ENCODE data around the gene LPIN2. TPM values are rescaled to one million over a fixed set of nuclear protein-coding genes. Genes with fewer than 3 reads are reported as not detected.

Gene LPIN2
- polyA plus RNA-seq, 1 experiment = 27.3 TPM

DNA sequence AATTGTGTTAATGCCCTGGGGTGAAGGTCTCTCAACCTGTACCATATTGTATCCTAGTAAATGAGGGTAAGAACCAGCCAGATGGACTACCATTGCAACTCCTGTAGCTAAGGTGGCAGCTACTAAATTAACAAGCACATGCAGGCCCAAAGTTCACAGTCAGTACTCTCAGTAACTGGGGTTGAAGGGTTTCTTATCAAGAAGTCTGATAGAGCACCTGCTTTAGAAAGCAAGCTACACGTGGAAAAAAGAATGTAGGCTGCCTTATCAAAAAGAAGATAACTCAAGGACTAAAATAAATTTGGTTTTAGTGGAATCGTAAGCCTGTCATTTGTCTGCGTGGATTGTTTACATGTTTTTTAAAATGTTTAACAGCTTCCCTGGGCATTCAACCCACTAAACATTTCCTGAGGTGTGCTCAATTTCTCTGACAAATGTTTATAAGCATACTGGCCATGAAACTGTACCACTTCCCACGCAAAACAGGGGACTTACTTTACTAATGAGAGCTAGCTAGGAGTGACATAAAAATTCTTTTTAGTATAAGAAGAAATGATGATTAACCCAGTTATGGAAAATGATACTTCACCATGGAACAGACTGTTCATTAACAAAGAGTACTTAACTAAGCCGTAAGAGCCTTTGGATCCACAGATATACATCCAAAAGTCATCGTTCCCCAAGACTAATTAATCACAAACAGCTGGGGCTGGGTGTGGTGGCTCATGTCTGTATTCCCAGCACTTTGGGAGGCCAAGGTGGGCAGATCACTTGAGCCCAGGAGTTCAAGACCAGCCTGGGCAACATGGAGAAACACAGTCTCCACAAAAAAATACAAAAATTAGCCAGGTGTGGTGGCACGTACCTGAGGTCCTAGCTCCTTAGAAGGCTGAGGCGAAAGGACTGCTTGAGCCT, 36.5 kb downstream of the LPIN2 start:
- CTCF ChIA-PET = interaction anchor here (1.1 to 1.4 kb wide), 4 partner anchors 9 to 270 kb away, joined by 3 read pairs; no protein-coding TSS in a partner anchor
- Histone ChIP-seq H3K4me3 (ENCODE audit: low read depth, low read length) (no peak overlapping the region), H3K36me3 (ENCODE audit: control insufficient read depth, insufficient read depth, low read length) (no peaks in the 10 kb centered on the region), H3K27me3 (ENCODE audit: control insufficient read depth, insufficient read depth, low read length) (no peaks in the 10 kb centered on the region)
- POLR2A ChIA-PET = interaction anchor here (0.6 kb wide), 1 partner anchor 15 kb away, joined by 3 read pairs; no protein-coding TSS in a partner anchor
- TF ChIP-seq CTCF (IDR thresholded peaks at IDR 0.05; ENCODE audit: insufficient read depth, low read depth, low read length) = no peak
- no peak for DNase-seq (ENCODE audit: low read depth)

DNA sequence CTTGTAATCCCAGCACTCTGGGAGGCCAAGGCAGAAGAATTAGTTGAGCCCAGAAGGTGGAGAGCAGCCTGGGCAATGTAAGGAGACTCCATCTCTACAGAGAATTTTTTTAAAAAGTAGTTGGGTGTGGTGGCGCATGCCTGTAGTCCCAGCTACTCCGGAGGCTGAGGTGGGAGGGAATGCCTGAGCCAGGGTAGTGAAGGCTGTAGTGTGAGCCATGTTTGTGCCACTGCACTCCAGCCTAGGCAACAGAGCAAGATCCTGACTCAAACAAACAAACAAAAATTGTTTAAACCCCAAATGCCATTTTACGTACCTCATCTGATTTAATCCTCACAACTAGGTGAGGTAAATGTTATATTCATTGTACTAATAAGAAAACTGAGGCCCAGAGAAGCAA, 38.2 kb downstream of the LPIN2 start:
- CTCF ChIA-PET = interaction anchor here (0.6 to 2.1 kb wide), 4 partner anchors 8 to 89 kb away, joined by 3 to 9 read pairs (median 4); no protein-coding TSS in a partner anchor
- TF ChIP-seq CTCF (IDR thresholded peaks at IDR 0.05; ENCODE audit: insufficient read depth, low read depth, low read length) = no peak
- DNase-seq (ENCODE audit: low read depth) = no peak
- H3K36me3 ChIP-seq (ENCODE audit: control insufficient read depth, insufficient read depth, low read length) = peaks cover 1% of the 10 kb centered on the region; the same call in 1 of the 2 replicates
- H3K27me3 ChIP-seq (ENCODE audit: control insufficient read depth, insufficient read depth, low read length) = no peaks in the 10 kb centered on the region
- POLR2A ChIA-PET = no interaction called here
- H3K4me3 ChIP-seq (ENCODE audit: low read depth, low read length) = no peak overlapping the region

- peaks cover 1% of the 10 kb centered on the region; the same call in 1 of the 2 replicates for H3K36me3 ChIP-seq (ENCODE audit: control insufficient read depth, insufficient read depth, low read length)
- H3K4me3 ChIP-seq (ENCODE audit: low read depth, low read length) = no peak overlapping the region
- no peak for DNase-seq (ENCODE audit: low read depth)
- no peaks in the 10 kb centered on the region for H3K27me3 ChIP-seq (ENCODE audit: control insufficient read depth, insufficient read depth, low read length)
- POLR2A ChIA-PET = no interaction called here
- no peak for TF ChIP-seq CTCF (IDR thresholded peaks at IDR 0.05; ENCODE audit: insufficient read depth, low read depth, low read length)
- CTCF ChIA-PET = interaction anchor here (1.0 kb wide), 1 partner anchor 180 kb away, joined by 3 read pairs; no protein-coding TSS in a partner anchor
Measured at GRCh38 chr18:2971741-2972552, 41.0 kb downstream of the LPIN2 start.

GRCh38 chr18:2970772-2971659, 41.9 kb downstream of the LPIN2 start:
- POLR2A ChIA-PET = no interaction called here
- no peaks in the 10 kb centered on the region for H3K27me3 ChIP-seq (ENCODE audit: control insufficient read depth, insufficient read depth, low read length)
- no peak for TF ChIP-seq CTCF (IDR thresholded peaks at IDR 0.05; ENCODE audit: insufficient read depth, low read depth, low read length)
- CTCF ChIA-PET = interaction anchor here (0.8 to 1.0 kb wide), 2 partner anchors 9 to 66 kb away, joined by 4 to 6 read pairs; no protein-coding TSS in a partner anchor
- no peak for DNase-seq (ENCODE audit: low read depth)
- no peak overlapping the region for H3K4me3 ChIP-seq (ENCODE audit: low read depth, low read length)
- H3K36me3 ChIP-seq (ENCODE audit: control insufficient read depth, insufficient read depth, low read length) = peaks cover 1% of the 10 kb centered on the region; the same call in 1 of the 2 replicates
